SK-N-SH (cell line): ENCODE data around the gene UCMA.

ENCODE experiments used
- ELF1 ChIP-seq: IDR thresholded peaks from 2 replicates; pipeline ENCODE4 v1.4.0; 2012
- EP300 ChIP-seq, 2 experiments: IDR thresholded peaks; 2 replicates each; pipeline versions ENCODE4 v1.4.0 to v1.6.1; 2012; ENCODE audit warnings: borderline replicate concordance in 1 of 2, low read depth in 1 of 2, low read length in 1 of 2
- EZH2phosphoT487 ChIP-seq: fragments of 200-600 bp; sonication (generic); IDR thresholded peaks from 2 replicates; pipeline ENCODE4 v1.6.1; 2017; ENCODE audit warnings: low read depth, mixed run types, mild to moderate bottlenecking, antibody characterized with exemption, moderate library complexity, borderline replicate concordance
- FOXJ3 ChIP-seq: sonication (generic); formaldehyde crosslinking; IDR thresholded peaks from 2 replicates; pipeline ENCODE4 v1.5.1; 2020; ENCODE audit warnings: mild to moderate bottlenecking, missing genetic modification reagents
- FOXM1 ChIP-seq: IDR thresholded peaks from 2 replicates; pipeline ENCODE4 v1.4.0; 2012; ENCODE audit warnings: low read depth, mild to moderate bottlenecking
- POLR2AphosphoS5 ChIP-seq: IDR thresholded peaks from 2 replicates; pipeline ENCODE4 v1.6.1; 2012; ENCODE audit warnings: low read depth, low read length
- RFX5 ChIP-seq: IDR thresholded peaks from 2 replicates; pipeline ENCODE4 v1.6.1; 2012; ENCODE audit warnings: mild to moderate bottlenecking, improper control_type of control experiment, low read length
- RXRA ChIP-seq: IDR thresholded peaks from 2 replicates; pipeline ENCODE4 v1.4.0; 2012; ENCODE audit warnings: low read depth, mild to moderate bottlenecking, borderline replicate concordance
- TAF1 ChIP-seq: IDR thresholded peaks from 2 replicates; pipeline ENCODE4 v1.6.1; 2012; ENCODE audit warnings: low read depth, mild to moderate bottlenecking, low read length, moderate library complexity, borderline replicate concordance
- TF ChIP-seq, protein P1 (sequence below): fragments of 200-600 bp; sonication (generic); IDR thresholded peaks from 2 replicates; pipeline ENCODE4 v1.6.1; 2017; ENCODE audit warnings: antibody characterized with exemption, mild to moderate bottlenecking, moderate library complexity
- TF ChIP-seq, protein P2 (sequence below): fragments of 150-350 bp; IDR thresholded peaks from 2 replicates; pipeline ENCODE4 v1.6.1; 2017; ENCODE audit warnings: antibody characterized with exemption, low read length, low read depth, borderline replicate concordance

DNA sequence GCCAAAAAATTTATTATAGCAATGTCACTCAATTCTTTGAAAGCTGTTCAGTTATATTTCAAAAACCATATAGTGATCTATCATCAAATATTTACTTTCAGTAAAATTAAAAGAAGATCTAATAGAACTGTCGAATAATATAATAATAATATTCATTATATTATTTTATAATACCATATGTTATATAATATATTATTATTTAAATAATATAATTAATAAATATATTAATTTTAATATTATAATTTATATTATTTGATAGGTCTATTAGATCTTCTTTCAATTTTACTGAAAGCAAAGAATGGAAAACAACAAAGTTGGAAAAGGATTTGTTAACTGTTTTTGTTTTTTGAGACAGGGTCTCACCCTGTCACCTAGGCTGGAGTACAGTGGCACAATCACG lies 22.5 kb upstream of the UCMA start:
- TF ChIP-seq TAF1: no peak
- TF ChIP-seq RFX5: no peak
- no peak for TF ChIP-seq EZH2phosphoT487
- TF ChIP-seq, protein P1, sequence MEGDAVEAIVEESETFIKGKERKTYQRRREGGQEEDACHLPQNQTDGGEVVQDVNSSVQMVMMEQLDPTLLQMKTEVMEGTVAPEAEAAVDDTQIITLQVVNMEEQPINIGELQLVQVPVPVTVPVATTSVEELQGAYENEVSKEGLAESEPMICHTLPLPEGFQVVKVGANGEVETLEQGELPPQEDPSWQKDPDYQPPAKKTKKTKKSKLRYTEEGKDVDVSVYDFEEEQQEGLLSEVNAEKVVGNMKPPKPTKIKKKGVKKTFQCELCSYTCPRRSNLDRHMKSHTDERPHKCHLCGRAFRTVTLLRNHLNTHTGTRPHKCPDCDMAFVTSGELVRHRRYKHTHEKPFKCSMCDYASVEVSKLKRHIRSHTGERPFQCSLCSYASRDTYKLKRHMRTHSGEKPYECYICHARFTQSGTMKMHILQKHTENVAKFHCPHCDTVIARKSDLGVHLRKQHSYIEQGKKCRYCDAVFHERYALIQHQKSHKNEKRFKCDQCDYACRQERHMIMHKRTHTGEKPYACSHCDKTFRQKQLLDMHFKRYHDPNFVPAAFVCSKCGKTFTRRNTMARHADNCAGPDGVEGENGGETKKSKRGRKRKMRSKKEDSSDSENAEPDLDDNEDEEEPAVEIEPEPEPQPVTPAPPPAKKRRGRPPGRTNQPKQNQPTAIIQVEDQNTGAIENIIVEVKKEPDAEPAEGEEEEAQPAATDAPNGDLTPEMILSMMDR: no peak
- no peak for TF ChIP-seq ELF1
- no peak for TF ChIP-seq FOXJ3 (CRISPR knock-in tag)
- TF ChIP-seq FOXM1: no peak
- TF ChIP-seq, protein P2, sequence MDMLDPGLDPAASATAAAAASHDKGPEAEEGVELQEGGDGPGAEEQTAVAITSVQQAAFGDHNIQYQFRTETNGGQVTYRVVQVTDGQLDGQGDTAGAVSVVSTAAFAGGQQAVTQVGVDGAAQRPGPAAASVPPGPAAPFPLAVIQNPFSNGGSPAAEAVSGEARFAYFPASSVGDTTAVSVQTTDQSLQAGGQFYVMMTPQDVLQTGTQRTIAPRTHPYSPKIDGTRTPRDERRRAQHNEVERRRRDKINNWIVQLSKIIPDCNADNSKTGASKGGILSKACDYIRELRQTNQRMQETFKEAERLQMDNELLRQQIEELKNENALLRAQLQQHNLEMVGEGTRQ: no peak
- TF ChIP-seq POLR2AphosphoS5: no peak
- TF ChIP-seq EP300 (IDR thresholded peaks at IDR 0.05; ENCODE audit: borderline replicate concordance in 1 of 2, low read depth in 1 of 2, low read length in 1 of 2): no peak
- TF ChIP-seq RXRA: no peak
